Measurements from ENCODE around the gene ZNF205.

- no peak for TF ChIP-seq POLR2A (IDR thresholded peaks at IDR 0.05; ENCODE audit: low read length)
- no peak for TF ChIP-seq GATA1 (IDR thresholded peaks at IDR 0.05; ENCODE audit: low read depth, low read length)
These were observed 24.9 kb downstream of the ZNF205 start for GRCh38 chr16:3137267-3137666.

Measured in erythroblast (primary cell).